AG04449 (cell line): ENCODE results near the gene EDEM1.

Experiments
- CTCF ChIA-PET: fragments of 350-600 bp; formaldehyde crosslinking; extraction: SDS; loops from one replicate; lab custom pipeline; 2021; ENCODE audit warnings: antibody characterized with exemption; lab: Yijun Ruan, JAX
- POLR2A ChIA-PET: fragments of 400-600, 350-600 bp; formaldehyde crosslinking; extraction: SDS; loops from one replicate; lab custom pipeline; 2020; ENCODE audit warnings: antibody characterized with exemption, inconsistent platforms; lab: Yijun Ruan, JAX
- DNase-seq: peaks from one replicate; pipeline ENCODE4 v3.0.0-alpha.2; 2010; ENCODE audit warnings: low read depth, low spot score
- H3K4me3 ChIP-seq: 2 replicates; pipeline ENCODE4 v1.5.1; 2011; ENCODE audit warnings: low read depth, mild to moderate bottlenecking, control low read depth, low read length
- TF ChIP-seq, protein P1 (sequence below): IDR thresholded peaks from one replicate; pipeline ENCODE4 v1.5.1; 2011; ENCODE audit warnings: mild to moderate bottlenecking, moderate library complexity, low read length, control low read depth, inconsistent platforms; ENCODE audit not compliant: insufficient read depth; ENCODE audit errors: missing control alignments

Gene EDEM1

DNA sequence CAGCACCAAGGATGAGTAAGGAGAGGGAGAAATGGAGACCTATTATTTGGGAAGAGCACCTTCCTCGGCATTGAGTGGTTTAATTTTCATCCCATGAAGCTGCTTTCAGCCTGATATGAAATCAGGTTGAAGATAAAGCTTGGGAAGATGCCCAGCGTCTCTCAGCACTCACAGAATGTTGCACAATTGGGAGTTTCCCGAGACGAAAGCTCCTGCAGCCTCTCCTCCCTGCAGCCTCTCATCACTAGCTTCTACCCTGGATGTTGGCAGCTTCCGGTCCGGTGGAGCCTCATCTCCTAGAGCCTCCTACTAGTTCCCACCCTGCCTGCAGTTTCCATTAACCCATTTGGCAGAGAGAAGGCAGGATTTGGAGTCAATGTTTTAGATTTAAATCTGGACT lies 40.3 kb downstream of the EDEM1 start:
- no peak for DNase-seq
- H3K4me3 ChIP-seq: no peak overlapping the region

DNA sequence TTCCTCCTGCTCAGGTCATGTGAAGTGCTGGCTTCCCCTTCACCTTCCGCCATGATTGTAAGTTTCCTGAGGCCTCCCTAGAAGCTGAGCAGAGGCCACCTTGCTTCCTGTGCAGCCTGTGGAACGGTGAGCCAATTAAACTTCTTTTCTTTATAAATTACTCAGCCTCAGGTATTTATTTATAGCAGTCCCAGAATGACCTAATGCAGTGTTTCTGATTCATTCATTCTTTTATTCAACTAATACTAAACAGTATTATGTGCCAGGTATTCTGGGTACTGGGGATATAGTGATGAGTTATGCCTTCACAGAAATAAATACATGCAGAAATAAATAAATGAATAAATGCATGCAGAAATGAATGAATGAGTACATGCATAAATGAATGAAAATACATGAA lies 41.9 kb downstream of the EDEM1 start:
- TF ChIP-seq, protein P1, sequence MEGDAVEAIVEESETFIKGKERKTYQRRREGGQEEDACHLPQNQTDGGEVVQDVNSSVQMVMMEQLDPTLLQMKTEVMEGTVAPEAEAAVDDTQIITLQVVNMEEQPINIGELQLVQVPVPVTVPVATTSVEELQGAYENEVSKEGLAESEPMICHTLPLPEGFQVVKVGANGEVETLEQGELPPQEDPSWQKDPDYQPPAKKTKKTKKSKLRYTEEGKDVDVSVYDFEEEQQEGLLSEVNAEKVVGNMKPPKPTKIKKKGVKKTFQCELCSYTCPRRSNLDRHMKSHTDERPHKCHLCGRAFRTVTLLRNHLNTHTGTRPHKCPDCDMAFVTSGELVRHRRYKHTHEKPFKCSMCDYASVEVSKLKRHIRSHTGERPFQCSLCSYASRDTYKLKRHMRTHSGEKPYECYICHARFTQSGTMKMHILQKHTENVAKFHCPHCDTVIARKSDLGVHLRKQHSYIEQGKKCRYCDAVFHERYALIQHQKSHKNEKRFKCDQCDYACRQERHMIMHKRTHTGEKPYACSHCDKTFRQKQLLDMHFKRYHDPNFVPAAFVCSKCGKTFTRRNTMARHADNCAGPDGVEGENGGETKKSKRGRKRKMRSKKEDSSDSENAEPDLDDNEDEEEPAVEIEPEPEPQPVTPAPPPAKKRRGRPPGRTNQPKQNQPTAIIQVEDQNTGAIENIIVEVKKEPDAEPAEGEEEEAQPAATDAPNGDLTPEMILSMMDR: no peak
- no peak for DNase-seq
- CTCF ChIA-PET: no interaction called here
- POLR2A ChIA-PET: no interaction called here
- H3K4me3 ChIP-seq: no peak overlapping the region

More for the DNA sequence above, 40.3 kb downstream of the EDEM1 start:
- TF ChIP-seq, protein P1: no peak
- CTCF ChIA-PET: interaction anchor here (0.8 to 2.1 kb wide), 10 partner anchors 9 to 572 kb away, joined by 3 to 9 read pairs (median 5); no protein-coding TSS in a partner anchor
- POLR2A ChIA-PET: no interaction called here

DNA sequence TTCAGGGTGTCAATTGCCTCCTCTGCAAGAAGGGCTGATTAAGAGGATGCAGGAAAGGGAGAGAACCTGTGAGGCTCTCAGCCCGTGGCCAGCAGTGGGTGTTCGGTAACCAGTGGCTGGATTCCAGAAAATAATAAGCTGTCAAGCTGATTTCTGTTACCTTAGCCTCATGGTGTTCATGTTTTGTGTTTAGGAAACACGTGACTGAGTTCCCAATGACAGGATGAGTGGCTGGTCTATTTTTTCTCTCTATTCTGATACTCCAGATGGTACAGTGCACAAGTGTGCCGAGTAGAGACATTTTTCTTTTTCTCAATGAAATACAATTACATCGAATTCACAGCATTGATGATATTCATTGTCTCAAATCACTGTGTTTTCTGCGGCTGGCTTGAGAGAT lies 43.6 kb downstream of the EDEM1 start:
- no peak overlapping the region for H3K4me3 ChIP-seq
- DNase-seq: no peak
- ChIA-PET POLR2A (no interaction called here), CTCF (interaction anchor here (1.5 kb wide), 1 partner anchor 22 kb away, joined by 4 read pairs; no protein-coding TSS in a partner anchor)
- TF ChIP-seq, protein P1: no peak

DNA sequence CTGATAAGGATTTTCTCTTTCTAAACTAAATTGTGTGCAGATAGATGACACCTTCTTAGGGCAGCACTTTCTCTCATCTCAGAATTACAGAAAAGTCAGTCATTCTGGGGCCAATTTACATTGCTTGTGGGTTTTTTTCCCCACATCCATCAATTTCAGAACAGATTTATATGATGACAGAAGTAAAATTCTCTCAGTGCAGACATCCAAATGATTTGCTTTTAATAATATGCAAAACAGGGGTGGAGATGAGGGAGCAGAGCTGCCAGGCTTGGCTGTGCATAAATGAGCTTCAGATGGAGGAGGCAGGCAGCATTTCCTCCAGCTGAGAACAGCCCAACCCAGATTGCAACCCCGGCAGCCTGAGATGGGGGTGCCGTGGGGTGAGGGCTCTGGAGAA lies 44.0 kb downstream of the EDEM1 start:
- ChIA-PET POLR2A (no interaction called here), CTCF (interaction anchor here (1.5 to 2.0 kb wide), 2 partner anchors 11 to 21 kb away, joined by 4 to 7 read pairs; no protein-coding TSS in a partner anchor)
- TF ChIP-seq, protein P1: no peak
- no peak for DNase-seq
- H3K4me3 ChIP-seq: no peak overlapping the region

DNA sequence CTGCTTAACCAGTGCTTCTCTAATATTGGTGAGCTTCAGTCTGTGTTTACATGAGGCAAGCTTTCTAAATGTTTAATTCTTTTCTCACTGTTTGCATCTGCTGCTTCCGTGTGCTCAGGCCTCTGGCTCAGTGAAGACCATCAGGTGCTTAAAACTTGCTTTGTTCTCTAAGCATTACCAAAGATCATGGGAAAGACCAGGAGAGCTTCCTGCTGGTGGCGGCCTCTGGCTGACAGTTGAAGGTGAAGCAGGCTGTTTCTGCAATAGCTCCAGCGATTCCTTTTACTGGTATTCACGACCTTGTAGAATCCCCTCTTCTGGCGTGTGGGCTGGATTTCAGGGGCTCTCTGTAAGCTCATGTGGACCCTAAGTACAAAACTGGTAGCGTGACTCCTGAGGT lies 45.1 kb downstream of the EDEM1 start:
- TF ChIP-seq, protein P1: no peak
- H3K4me3 ChIP-seq: no peak overlapping the region
- POLR2A ChIA-PET: no interaction called here
- CTCF ChIA-PET: interaction anchor here (1.0 to 2.0 kb wide), 6 partner anchors 9 to 65 kb away, joined by 3 to 7 read pairs (median 4); no protein-coding TSS in a partner anchor
- no peak for DNase-seq

DNA sequence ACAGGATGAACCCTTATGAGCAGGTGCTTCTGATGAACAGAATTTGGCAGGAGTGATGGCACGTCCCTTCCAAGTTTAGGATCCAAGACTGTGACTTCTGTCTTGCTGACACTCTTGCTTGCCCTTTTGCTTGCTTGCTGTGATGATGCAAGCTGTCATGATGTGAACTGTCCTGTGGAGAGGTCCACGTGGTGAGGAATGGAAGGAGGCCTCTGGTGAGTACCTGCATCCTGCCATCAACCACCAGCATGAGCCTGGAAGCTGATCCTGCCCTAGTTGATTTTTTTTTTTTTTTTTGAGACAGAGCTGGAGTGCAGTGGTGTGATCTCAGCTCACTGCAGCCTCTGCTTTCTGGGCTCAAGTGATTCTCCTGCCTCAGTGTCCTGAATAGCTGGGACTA lies 45.5 kb downstream of the EDEM1 start:
- TF ChIP-seq, protein P1: no peak
- ChIA-PET CTCF (interaction anchor here (0.7 to 2.0 kb wide), 6 partner anchors 9 to 65 kb away, joined by 3 to 7 read pairs (median 3); no protein-coding TSS in a partner anchor), POLR2A (no interaction called here)
- no peak for DNase-seq
- no peak overlapping the region for H3K4me3 ChIP-seq
